ENCODE results near the gene DOCK9. TPM values are rescaled to one million over a fixed set of nuclear protein-coding genes. Genes with fewer than 3 reads are reported as not detected.

DOCK9 gene
- total RNA-seq, 1 donor from 2014 or later: 24.1 TPM

GRCh38 chr13:98939660-98940191, 38.1 kb downstream of the DOCK9 start:
- Mint-ChIP-seq H3K9me3 (ENCODE audit: unreplicated experiment) (peaks cover 3% of the 10 kb centered on the region), H3K4me1 (ENCODE audit: unreplicated experiment) (peaks cover 9% of the 10 kb centered on the region), H3K27me3 (ENCODE audit: unreplicated experiment) (no peaks in the 10 kb centered on the region), H3K27ac (ENCODE audit: unreplicated experiment) (no peak overlapping the region), H3K36me3 (ENCODE audit: unreplicated experiment) (no peaks in the 10 kb centered on the region), H3K4me3 (ENCODE audit: unreplicated experiment) (no peak overlapping the region)
- DNase-seq (ENCODE audit: extremely low spot score, unreplicated experiment): no peak
- TF ChIP-seq CTCF (IDR thresholded peaks at IDR 0.05): no peak

GRCh38 chr13:98938801-98939200, 39.1 kb downstream of the DOCK9 start:
- no peak for TF ChIP-seq CTCF (IDR thresholded peaks at IDR 0.05)
- Mint-ChIP-seq H3K27ac (ENCODE audit: unreplicated experiment) (no peak overlapping the region), H3K27me3 (ENCODE audit: unreplicated experiment) (no peaks in the 10 kb centered on the region), H3K4me3 (ENCODE audit: unreplicated experiment) (no peak overlapping the region), H3K4me1 (ENCODE audit: unreplicated experiment) (peaks cover 7% of the 10 kb centered on the region), H3K36me3 (ENCODE audit: unreplicated experiment) (no peaks in the 10 kb centered on the region), H3K9me3 (ENCODE audit: unreplicated experiment) (peaks cover 9% of the 10 kb centered on the region)
- DNase-seq (ENCODE audit: extremely low spot score, unreplicated experiment): no peak

GRCh38 chr13:98937911-98938381, 39.9 kb downstream of the DOCK9 start:
- H3K27me3 Mint-ChIP-seq (ENCODE audit: unreplicated experiment): no peaks in the 10 kb centered on the region
- no peak overlapping the region for H3K27ac Mint-ChIP-seq (ENCODE audit: unreplicated experiment)
- no peak overlapping the region for H3K4me3 Mint-ChIP-seq (ENCODE audit: unreplicated experiment)
- no peak for DNase-seq (ENCODE audit: extremely low spot score, unreplicated experiment)
- peaks cover 9% of the 10 kb centered on the region for H3K9me3 Mint-ChIP-seq (ENCODE audit: unreplicated experiment)
- no peak for TF ChIP-seq CTCF (IDR thresholded peaks at IDR 0.05)
- H3K36me3 Mint-ChIP-seq (ENCODE audit: unreplicated experiment): no peaks in the 10 kb centered on the region
- peaks cover 7% of the 10 kb centered on the region for H3K4me1 Mint-ChIP-seq (ENCODE audit: unreplicated experiment)

GRCh38 chr13:98934243-98934642, 43.6 kb downstream of the DOCK9 start:
- Mint-ChIP-seq H3K9me3 (ENCODE audit: unreplicated experiment) (peaks cover 9% of the 10 kb centered on the region), H3K4me3 (ENCODE audit: unreplicated experiment) (no peak overlapping the region), H3K27ac (ENCODE audit: unreplicated experiment) (no peak overlapping the region), H3K4me1 (ENCODE audit: unreplicated experiment) (peaks cover 10% of the 10 kb centered on the region), H3K36me3 (ENCODE audit: unreplicated experiment) (no peaks in the 10 kb centered on the region), H3K27me3 (ENCODE audit: unreplicated experiment) (no peaks in the 10 kb centered on the region)
- TF ChIP-seq CTCF (IDR thresholded peaks at IDR 0.05): no peak
- DNase-seq (ENCODE audit: extremely low spot score, unreplicated experiment): no peak

GRCh38 chr13:98930151-98930591, 47.7 kb downstream of the DOCK9 start:
- Mint-ChIP-seq H3K4me3 (ENCODE audit: unreplicated experiment) (no peak overlapping the region), H3K27ac (ENCODE audit: unreplicated experiment) (no peak overlapping the region), H3K9me3 (ENCODE audit: unreplicated experiment) (peaks cover 9% of the 10 kb centered on the region), H3K36me3 (ENCODE audit: unreplicated experiment) (no peaks in the 10 kb centered on the region), H3K27me3 (ENCODE audit: unreplicated experiment) (no peaks in the 10 kb centered on the region), H3K4me1 (ENCODE audit: unreplicated experiment) (peaks cover 9% of the 10 kb centered on the region)
- no peak for DNase-seq (ENCODE audit: extremely low spot score, unreplicated experiment)
- TF ChIP-seq CTCF (IDR thresholded peaks at IDR 0.05): no peak
